ENCODE measurements around the gene PSMC3IP.
"Not testable (repeated sequence)": the region's sequence is repeated elsewhere in the genome, so short reads cannot be mapped to it uniquely, and the experiment has no call there.

PSMC3IP gene

DNA sequence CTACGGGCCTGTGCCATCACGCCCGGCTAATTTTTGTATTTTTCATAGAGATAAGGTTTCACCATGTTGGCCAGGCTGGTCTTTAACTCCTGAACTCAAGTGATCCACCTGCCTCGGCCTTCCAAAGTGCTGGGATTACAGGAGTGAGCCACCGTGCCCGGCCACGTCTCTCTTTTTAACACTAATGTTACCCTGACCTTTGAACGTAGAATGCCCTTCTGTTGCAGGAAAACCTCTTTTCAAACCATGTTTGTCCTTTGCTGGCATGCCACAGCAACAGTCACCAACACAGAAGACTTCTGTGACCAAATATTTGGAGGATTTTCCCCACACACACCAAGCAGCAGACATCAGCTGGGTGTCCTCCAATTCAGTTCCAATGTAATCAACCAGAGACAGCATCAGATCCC is 32.6 kb downstream of the PSMC3IP start:
- TF ChIP-seq ZNF274 (IDR thresholded peaks at IDR 0.05; ENCODE audit: low read depth, low read length) = no peak
- H3K4me3 ChIP-seq (ENCODE audit: low read length) = no peak overlapping the region

DNA sequence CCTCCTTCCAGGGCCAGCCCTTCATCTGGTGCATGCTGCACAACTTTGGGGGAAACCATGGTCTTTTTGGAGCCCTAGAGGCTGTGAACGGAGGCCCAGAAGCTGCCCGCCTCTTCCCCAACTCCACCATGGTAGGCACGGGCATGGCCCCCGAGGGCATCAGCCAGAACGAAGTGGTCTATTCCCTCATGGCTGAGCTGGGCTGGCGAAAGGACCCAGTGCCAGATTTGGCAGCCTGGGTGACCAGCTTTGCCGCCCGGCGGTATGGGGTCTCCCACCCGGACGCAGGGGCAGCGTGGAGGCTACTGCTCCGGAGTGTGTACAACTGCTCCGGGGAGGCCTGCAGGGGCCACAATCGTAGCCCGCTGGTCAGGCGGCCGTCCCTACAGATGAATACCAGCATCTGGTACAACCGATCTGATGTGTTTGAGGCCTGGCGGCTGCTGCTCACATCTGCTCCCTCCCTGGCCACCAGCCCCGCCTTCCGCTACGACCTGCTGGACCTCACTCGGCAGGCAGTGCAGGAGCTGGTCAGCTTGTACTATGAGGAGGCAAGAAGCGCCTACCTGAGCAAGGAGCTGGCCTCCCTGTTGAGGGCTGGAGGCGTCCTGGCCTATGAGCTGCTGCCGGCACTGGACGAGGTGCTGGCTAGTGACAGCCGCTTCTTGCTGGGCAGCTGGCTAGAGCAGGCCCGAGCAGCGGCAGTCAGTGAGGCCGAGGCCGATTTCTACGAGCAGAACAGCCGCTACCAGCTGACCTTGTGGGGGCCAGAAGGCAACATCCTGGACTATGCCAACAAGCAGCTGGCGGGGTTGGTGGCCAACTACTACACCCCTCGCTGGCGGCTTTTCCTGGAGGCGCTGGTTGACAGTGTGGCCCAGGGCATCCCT is 34.1 kb downstream of the PSMC3IP start:
- no peak for TF ChIP-seq ZNF274 (IDR thresholded peaks at IDR 0.05; ENCODE audit: low read depth, low read length)

DNA sequence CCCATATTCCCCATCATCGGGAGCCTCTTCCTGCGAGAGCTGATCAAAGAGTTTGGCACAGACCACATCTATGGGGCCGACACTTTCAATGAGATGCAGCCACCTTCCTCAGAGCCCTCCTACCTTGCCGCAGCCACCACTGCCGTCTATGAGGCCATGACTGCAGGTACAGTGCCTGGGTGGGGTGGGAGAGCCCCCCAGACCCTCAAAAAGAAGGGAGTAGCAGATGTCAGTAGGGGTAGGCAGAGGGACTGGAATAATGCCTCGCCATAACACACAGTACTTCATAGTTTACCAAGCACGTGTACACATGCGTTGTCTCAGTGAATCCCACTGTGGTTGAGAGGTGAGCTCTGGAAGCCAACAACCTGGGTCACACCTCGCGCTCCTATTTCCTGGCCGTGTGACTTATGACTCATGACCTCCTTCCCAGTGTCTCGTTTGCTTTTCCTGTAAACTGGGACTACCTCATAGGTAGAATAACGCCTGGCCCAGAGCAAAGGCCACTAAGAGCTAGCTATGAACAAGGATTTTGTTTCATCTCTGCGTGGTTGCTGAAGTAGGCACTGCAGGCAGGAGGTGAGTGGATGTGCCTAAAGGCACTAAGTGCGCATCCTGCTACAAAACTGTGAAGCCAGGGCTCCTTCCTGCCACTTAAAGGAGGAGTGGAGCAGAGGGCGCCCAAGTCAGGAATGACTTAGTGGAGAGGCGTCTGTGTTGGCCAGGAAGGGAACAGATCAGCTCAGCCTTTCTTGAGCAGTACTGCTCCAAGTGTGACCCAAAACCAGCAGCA is 36.3 kb downstream of the PSMC3IP start:
- TF ChIP-seq ZNF274 (IDR thresholded peaks at IDR 0.05; ENCODE audit: low read depth, low read length) = no peak
- no peak overlapping the region for H3K4me3 ChIP-seq (ENCODE audit: low read length)

More for the DNA sequence above, 34.1 kb downstream of the PSMC3IP start:
- H3K4me3 ChIP-seq (ENCODE audit: low read length) = no peak overlapping the region

DNA sequence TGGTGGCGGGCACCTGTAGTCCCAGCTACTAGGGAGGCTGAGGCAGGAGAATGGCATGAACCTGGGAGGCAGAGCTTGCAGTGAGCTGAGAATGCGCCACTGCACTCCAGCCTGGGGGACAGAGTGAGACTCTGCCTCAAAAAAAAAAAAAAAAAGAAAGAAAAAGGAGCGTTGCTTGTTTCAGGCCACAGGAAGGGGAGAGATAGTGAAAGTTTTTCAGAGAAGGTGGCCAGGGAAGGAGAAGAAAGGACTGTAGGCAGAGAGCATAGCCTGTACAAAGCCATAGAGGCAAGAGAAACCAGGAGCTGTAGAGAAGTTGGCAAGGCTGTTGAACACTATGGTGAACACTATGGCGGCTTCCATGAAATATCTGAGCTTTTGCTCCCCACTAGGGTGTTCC is 37.0 kb downstream of the PSMC3IP start:
- not testable (repeated sequence) for H3K4me3 ChIP-seq (ENCODE audit: low read length)

DNA sequence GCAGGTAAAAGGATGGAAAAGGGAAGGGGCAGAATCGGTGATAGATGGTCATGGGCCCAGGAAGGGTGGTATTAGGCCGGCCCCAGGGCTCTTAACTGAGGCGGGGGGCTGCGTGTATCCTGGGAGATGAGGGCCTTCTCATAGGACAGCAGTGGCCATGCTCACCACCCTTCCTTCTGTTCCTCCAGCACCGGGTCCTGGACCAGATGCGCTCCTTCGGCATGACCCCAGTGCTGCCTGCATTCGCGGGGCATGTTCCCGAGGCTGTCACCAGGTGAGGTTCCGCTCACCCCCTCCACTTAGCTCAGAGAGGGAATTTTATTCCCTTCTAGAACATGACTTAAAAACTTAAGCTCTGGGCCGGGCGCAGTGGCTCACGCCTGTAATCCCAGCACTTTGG is 39.0 kb downstream of the PSMC3IP start:
- no peak overlapping the region for H3K4me3 ChIP-seq (ENCODE audit: low read length)
- no peak for TF ChIP-seq ZNF274 (IDR thresholded peaks at IDR 0.05; ENCODE audit: low read depth, low read length)

DNA sequence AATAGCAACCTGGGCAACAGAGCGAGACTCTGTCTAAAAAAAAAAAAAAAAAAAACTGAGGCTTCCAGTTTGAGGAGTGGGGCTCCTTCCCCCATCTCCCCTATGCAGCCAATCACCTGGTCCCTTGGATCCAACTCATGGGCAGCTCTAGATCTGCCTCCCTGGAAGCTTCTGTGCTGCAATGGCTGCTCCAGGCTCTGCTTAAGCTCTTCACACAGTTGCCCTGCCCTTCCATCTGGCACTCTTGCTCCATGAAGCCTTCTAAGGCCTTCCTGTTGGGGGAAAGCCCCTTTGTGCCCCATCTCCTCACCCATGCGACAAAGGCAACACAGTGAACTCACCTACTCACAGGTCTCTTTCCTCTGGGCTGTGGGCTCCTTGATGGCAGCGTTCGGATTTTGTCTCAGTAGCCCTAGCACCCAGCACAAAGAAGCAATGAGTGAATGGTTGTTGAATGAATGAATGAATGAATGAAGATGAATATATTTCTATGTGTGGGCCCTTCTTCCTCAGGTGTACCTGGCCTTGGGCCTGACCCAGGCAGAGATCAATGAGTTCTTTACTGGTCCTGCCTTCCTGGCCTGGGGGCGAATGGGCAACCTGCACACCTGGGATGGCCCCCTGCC is 39.6 kb downstream of the PSMC3IP start:
- TF ChIP-seq ZNF274 (IDR thresholded peaks at IDR 0.05; ENCODE audit: low read depth, low read length) = no peak
- H3K4me3 ChIP-seq (ENCODE audit: low read length) = no peak overlapping the region

DNA sequence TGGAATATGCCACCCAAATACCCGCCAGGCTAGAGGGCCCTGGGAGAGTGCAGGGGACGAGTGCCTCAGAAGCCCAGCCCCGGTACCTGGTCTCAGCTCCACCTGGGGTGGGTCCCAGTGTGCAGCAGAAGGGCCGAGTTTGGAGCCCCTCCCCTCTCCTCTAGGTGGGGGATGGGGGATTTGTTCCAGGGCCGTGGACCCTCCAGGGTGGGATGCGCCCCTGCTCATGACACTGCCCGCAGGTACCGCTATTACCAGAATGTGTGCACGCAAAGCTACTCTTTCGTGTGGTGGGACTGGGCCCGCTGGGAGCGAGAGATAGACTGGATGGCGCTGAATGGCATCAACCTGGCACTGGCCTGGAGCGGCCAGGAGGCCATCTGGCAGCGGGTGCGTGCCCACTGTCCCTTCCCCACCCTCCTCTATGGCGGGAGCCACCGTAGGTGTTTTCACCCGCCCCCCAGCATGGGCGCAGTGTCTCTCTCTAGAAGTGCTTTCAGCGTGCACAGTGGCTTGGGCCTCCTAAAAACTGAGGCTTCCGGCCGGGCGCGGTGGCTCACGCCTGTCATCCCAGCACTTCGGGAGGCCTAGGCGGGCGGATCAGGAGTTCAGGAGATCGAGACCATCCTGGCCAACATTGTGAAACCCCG is 40.2 kb downstream of the PSMC3IP start:
- peak overlapping the region; percentile 81 for H3K4me3 ChIP-seq (ENCODE audit: low read length)
- no peak for TF ChIP-seq ZNF274 (IDR thresholded peaks at IDR 0.05; ENCODE audit: low read depth, low read length)

DNA sequence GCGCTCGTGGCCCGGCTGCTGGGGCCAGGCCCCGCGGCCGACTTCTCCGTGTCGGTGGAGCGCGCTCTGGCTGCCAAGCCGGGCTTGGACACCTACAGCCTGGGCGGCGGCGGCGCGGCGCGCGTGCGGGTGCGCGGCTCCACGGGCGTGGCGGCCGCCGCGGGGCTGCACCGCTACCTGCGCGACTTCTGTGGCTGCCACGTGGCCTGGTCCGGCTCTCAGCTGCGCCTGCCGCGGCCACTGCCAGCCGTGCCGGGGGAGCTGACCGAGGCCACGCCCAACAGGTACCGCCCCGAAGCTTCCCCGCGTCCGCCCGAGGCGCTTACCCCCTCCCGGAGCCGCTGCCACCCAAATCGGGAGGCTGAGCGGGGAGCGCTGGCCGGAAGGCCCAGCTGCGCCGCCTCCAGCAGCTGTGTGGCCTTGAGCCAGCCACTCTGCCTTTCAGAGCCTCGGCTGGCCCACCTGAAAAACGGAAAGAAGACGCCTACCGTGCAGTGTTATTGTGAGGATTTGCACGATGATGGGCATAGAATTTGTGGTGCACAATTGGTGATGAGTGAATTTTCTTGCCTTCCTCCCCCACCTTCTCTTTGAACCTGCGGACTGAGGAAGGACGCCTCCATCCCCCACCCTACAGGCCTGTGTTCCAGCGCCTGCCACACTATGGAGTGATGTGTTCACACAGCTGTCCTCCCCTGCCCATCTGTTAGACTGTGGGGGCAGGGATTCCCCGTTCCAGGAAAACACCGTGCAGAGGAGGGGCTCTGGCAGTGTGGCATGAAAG is 41.0 kb downstream of the PSMC3IP start:
- peak overlapping the region; percentile 81 for H3K4me3 ChIP-seq (ENCODE audit: low read length)
- TF ChIP-seq ZNF274 (IDR thresholded peaks at IDR 0.05; ENCODE audit: low read depth, low read length) = no peak

DNA sequence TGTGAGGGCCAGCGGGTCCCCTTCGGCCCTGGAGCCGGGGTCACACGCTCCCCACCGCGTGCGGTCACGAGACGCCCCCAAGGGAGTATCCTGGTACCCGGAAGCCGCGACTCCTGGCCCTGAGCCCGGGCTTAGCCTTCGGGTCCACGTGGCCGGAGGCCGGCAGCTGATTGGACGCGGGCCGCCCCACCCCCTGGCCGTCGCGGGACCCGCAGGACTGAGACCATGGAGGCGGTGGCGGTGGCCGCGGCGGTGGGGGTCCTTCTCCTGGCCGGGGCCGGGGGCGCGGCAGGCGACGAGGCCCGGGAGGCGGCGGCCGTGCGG is 41.5 kb downstream of the PSMC3IP start, which contains the start of gene NAGLU:
NAGLU (plus strand) TSS at position 194 of the 324 bp plus-strand sequence; CDS start at position 226, 32 bp downstream.
- no peak for TF ChIP-seq ZNF274 (IDR thresholded peaks at IDR 0.05; ENCODE audit: low read depth, low read length)
- H3K4me3 ChIP-seq (ENCODE audit: low read length) = peak within 1 kb of the TSS; percentile 81

DNA sequence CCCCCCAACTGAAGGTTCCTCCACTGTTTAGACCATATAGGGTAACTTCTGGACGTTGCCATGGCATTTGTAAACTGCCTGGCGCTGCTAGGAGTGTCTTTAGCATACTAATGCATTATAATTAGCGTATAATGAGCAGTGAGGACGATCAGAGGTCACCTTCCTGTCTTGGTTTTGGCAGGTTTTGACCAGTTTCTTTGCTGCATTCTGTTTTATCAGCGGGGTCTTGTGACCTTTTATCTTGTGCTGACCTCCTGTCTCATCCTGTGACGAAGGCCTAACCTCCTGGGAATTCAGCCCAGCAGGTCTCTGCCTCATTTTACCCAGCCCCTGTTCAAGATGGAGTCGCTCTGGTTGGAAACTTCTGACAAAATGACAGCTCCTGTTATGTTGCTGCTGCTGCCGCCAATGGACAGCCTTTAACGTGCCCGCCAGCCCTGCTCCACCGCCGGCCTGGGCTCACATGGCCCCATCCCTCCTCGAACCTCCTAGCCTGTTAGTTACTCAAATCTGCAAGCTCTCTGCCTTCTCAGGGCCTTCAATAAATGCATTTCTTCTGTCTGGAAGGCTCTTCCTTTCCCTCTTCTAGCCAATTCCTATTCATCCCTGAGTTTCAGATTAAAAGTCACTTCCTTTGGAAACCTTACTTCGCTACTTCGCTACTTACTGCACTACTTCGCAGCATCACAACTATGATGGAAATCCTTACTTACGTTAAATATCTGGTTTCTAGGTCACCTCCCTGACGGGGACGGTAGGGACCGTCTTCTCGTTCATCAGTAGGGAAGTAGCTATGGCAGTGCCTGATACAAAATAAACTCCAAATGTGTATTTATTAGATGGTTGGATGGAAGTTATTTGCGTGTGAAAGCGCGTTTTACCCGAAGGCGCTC is 42.1 kb downstream of the PSMC3IP start:
- H3K4me3 ChIP-seq (ENCODE audit: low read length) = peak overlapping the region; percentile 81
- no peak for TF ChIP-seq ZNF274 (IDR thresholded peaks at IDR 0.05; ENCODE audit: low read depth, low read length)

DNA sequence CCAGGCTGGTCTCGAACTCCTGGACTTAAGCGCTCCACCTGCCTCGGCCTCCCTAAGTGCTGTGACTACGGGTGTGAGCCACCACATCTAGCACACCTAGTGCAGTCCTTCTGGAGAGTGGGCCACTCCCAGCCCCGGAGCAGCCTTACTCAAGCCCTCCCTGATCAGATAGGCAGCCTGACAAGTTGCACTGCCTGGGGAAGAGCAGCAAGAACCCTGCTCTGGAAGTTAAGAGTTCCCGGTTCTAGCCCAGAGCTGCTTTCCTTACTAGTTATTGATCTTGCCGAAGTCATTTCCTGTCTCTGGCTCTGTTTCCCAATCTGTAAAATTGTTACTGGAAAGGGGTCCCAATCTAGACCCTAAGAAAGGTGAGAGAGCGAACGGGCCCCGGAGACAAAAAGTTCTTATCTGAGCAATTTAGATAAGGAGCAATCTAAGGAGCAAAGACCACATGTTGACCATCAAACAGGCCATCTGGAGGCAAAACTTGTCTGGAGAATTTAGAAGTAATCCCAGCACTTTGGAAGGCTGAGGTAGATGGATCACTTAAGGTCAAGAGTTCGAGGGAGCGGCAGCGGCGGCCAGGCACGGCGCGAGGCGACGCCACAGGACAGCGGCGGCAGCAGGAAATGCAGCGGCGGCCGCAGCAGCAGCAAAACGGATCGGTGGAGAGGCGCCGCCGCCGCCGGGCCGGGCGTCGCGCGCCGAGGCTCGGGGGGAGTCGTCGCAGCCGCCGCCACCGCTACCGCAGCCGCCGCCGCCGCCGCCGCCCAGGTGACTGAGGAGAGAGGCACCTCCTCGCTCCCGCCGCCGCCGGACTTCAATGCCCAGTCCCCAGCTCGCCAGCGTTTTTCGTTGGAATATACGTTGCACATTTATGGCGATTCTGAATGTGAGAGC is 45.8 kb downstream of the PSMC3IP start:
- H3K4me3 ChIP-seq (ENCODE audit: low read length) = peak overlapping the region; percentile 58; the same call in 1 of the 2 replicates
- no peak for TF ChIP-seq ZNF274 (IDR thresholded peaks at IDR 0.05; ENCODE audit: low read depth, low read length)
